ENCODE measurements around the gene MAPK1. TPM values are rescaled to one million over a fixed set of nuclear protein-coding genes. Genes with fewer than 3 reads are reported as not detected.
"Not testable (repeated sequence)": the region's sequence is repeated elsewhere in the genome, so short reads cannot be mapped to it uniquely, and the experiment has no call there.

MAPK1 gene
- total RNA-seq, 2 experiments from 2014 or later = 96.1 to 106 TPM

GRCh38 chr22:21862386-21863245, 4.8 kb downstream of the MAPK1 start:
- Mint-ChIP-seq H3K27ac (no peak overlapping the region), H3K4me3 (no peak overlapping the region)

DNA sequence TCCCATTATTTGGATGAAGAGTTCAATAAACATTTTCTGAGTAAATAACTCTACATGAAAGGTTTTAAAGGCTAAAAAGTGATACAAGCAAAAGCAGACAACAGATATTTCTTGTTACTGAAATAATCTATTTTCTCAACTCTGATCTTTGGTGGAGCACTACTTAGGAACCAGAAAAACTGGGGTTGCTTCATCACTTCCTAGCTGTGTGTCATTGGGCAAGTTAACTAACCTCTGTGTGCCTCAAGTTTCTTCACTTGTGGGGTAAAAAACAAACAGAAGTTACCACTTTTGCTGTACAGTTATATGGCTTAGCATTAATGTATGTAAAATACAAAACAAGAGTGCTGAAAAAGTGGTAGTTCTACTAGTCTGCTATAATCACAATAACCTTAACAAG, 5.6 kb downstream of the MAPK1 start:
- no peaks in the 10 kb centered on the region for H3K27me3 Mint-ChIP-seq
- H3K9me3 Mint-ChIP-seq = no peaks in the 10 kb centered on the region
- H3K27ac Mint-ChIP-seq = no peak overlapping the region

More at GRCh38 chr22:21862386-21863245, 4.8 kb downstream of the MAPK1 start:
- H3K36me3 Mint-ChIP-seq = peaks cover 26% of the 10 kb centered on the region
- peaks cover 73% of the 10 kb centered on the region for H3K4me1 Mint-ChIP-seq
- no peaks in the 10 kb centered on the region for H3K9me3 Mint-ChIP-seq
- no peak for DNase-seq
- no peaks in the 10 kb centered on the region for H3K27me3 Mint-ChIP-seq

DNA sequence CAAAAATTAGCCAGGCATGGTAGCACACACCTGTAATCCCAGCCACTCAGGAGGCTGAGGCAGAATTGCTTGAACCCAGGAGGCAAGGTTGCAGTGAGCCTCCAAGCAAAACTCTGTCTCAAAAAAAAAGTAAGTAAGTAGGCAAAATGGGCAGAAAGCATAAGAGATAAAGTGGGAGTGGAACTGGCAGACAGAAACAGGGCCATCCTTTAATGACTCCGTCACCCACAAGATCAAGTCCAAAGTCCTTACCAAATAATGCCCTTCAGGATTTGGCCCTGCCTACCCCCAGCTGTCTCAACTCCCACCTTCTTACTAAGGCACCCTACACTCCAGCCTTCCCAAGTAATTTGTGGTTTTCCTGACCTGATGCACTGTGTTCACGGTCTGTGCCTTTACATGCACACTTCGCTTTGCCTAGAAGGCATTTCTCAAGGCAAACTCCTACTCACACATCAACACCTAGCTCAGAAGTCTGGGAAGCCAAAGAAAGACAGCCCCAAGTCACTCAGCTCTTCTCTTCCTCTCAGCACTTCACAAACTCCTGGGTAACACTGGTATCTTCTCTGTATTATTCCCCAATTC, 6.1 kb downstream of the MAPK1 start:
- Mint-ChIP-seq H3K4me1 (peaks cover 82% of the 10 kb centered on the region), H3K27ac (no peak overlapping the region), H3K9me3 (no peaks in the 10 kb centered on the region), H3K36me3 (peaks cover 24% of the 10 kb centered on the region), H3K27me3 (no peaks in the 10 kb centered on the region), H3K4me3 (no peak overlapping the region)
- no peak for DNase-seq

More for the DNA sequence above, 5.6 kb downstream of the MAPK1 start:
- peaks cover 79% of the 10 kb centered on the region for H3K4me1 Mint-ChIP-seq
- DNase-seq = no peak
- H3K36me3 Mint-ChIP-seq = peaks cover 26% of the 10 kb centered on the region
- no peak overlapping the region for H3K4me3 Mint-ChIP-seq

DNA sequence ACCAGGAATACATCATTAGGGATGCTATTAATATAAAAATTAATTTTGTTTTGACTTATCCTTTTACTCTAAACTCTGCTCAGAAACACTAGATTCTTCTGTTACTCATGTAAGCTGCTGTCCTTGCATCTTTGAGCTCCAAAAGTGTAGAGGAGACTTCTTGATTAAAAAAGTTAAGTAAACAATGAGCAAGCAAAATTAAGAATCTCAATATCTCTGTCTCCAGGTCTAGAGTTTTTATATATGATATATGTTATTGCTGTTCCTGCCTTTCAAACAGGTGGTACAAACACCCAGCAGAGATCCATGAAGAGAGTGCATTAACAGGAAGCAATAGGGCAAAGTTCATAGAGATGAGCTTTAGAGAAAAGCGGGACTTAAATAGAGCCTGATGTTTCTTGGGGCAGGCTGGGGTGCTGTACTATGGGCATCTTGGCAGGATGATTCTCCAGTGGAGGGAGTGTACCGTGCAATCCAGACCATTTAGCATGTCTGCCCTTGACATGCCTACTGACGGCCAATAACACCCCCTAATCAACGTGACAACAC, 6.9 kb downstream of the MAPK1 start:
- no peak for DNase-seq
- Mint-ChIP-seq H3K9me3 (no peaks in the 10 kb centered on the region), H3K27ac (no peak overlapping the region), H3K4me3 (no peak overlapping the region), H3K36me3 (peaks cover 22% of the 10 kb centered on the region), H3K4me1 (peaks cover 82% of the 10 kb centered on the region), H3K27me3 (no peaks in the 10 kb centered on the region)

- H3K27me3 Mint-ChIP-seq = no peaks in the 10 kb centered on the region
- no peak overlapping the region for H3K27ac Mint-ChIP-seq
- H3K4me3 Mint-ChIP-seq = no peak overlapping the region
- peaks cover 15% of the 10 kb centered on the region for H3K36me3 Mint-ChIP-seq
- H3K9me3 Mint-ChIP-seq = no peaks in the 10 kb centered on the region
- peaks cover 77% of the 10 kb centered on the region for H3K4me1 Mint-ChIP-seq
- DNase-seq = no peak
Measured at GRCh38 chr22:21858025-21858764, 9.2 kb downstream of the MAPK1 start.

- H3K9me3 Mint-ChIP-seq = no peaks in the 10 kb centered on the region
- no peaks in the 10 kb centered on the region for H3K27me3 Mint-ChIP-seq
- H3K27ac Mint-ChIP-seq = no peak overlapping the region
- no peak overlapping the region for H3K4me3 Mint-ChIP-seq
- DNase-seq = no peak
- H3K36me3 Mint-ChIP-seq = peaks cover 15% of the 10 kb centered on the region
- H3K4me1 Mint-ChIP-seq = peaks cover 72% of the 10 kb centered on the region
Measured at GRCh38 chr22:21857481-21857914, 9.9 kb downstream of the MAPK1 start.

DNA sequence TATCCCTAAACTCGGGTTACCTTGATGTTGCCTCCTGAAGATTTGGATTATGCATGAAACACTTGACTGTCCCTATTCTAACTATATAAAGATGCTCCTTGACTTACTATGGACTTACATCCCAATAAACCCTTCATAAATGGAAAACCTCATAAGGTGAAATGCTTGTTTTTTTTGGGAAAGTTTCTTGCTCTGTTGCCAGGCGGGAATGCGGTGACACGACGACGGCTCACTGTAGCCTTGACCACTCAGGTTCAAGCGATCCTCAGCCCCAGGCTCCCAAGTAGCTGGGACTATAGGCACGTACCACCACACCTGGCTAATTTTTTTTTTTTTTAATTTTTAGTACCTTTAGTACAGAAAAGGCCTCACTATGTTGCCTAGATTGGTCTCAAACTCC, 10.6 kb downstream of the MAPK1 start:
- no peak for DNase-seq

DNA sequence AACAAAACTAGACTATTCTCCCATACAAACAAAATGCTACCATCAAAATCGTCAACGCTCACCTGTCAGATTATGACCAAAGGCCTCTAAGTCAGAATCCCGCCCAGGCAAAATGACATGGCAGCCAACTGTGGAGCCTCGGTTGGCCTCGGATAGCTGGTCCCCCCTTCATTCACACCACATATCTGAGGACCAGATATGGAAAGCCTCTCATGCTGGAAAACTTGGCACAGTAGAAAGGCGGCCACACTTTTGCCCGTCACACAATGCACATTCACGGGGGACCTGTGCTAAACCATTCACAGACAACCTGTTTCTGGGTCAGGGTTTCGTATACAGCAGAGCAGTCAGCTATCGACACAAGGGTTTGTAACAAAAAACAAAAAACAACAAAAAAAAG, 11.2 kb downstream of the MAPK1 start:
- H3K4me1 Mint-ChIP-seq = peaks cover 71% of the 10 kb centered on the region
- no peak for DNase-seq
- H3K4me3 Mint-ChIP-seq = no peak overlapping the region

More for the DNA sequence above, 10.6 kb downstream of the MAPK1 start:
- H3K9me3 Mint-ChIP-seq = no peaks in the 10 kb centered on the region
- peaks cover 20% of the 10 kb centered on the region for H3K36me3 Mint-ChIP-seq
- no peak overlapping the region for H3K4me3 Mint-ChIP-seq
- peaks cover 74% of the 10 kb centered on the region for H3K4me1 Mint-ChIP-seq
- H3K27ac Mint-ChIP-seq = no peak overlapping the region
- H3K27me3 Mint-ChIP-seq = no peaks in the 10 kb centered on the region

DNA sequence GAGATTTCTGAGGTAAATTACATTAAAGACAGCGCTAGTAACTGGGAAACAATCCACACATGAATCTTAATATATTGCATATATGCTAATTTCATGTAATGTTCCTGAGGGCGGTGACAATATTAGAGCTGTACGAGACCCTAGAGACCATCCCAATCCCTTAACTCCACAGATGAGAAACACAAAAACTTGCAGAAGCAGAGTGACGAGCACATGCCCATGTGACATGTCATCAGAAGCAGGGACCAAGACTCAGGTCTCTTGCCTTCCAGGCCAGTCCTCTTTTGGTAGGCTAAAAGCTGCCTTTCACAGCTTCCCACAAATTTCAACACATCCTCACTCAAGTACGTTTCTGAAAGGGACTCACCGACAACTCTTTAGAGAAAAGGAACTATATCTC, 11.8 kb downstream of the MAPK1 start:
- Mint-ChIP-seq H3K27me3 (no peaks in the 10 kb centered on the region), H3K36me3 (peaks cover 16% of the 10 kb centered on the region), H3K4me3 (no peak overlapping the region), H3K27ac (no peak overlapping the region), H3K4me1 (peaks cover 69% of the 10 kb centered on the region), H3K9me3 (no peaks in the 10 kb centered on the region)
- DNase-seq = no peak

More for the DNA sequence above, 11.2 kb downstream of the MAPK1 start:
- H3K27ac Mint-ChIP-seq = no peak overlapping the region
- no peaks in the 10 kb centered on the region for H3K27me3 Mint-ChIP-seq
- H3K9me3 Mint-ChIP-seq = no peaks in the 10 kb centered on the region
- H3K36me3 Mint-ChIP-seq = peaks cover 17% of the 10 kb centered on the region

DNA sequence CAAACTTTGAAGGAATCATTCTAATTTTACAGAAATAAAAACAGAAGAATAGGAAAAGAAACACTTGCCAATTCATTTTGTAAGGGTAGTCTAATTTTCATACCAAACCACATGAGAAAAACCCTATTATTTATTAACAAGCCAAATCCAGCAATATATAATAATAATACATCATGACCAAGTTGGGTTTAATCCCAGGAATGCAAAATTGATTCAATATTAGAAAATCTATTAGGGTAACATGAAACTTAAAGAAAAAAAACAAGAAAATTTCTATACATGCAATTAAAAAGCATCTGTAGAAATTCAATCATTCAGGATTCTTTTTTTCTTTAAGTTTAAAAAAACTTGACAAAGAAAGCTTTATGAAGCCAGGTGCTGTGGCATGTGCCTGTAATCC, 16.8 kb downstream of the MAPK1 start:
- no peak overlapping the region for H3K27ac Mint-ChIP-seq
- peaks cover 25% of the 10 kb centered on the region for H3K36me3 Mint-ChIP-seq
- no peaks in the 10 kb centered on the region for H3K9me3 Mint-ChIP-seq
- DNase-seq = no peak
- H3K27me3 Mint-ChIP-seq = no peaks in the 10 kb centered on the region
- no peak overlapping the region for H3K4me3 Mint-ChIP-seq
- peaks cover 56% of the 10 kb centered on the region for H3K4me1 Mint-ChIP-seq

DNA sequence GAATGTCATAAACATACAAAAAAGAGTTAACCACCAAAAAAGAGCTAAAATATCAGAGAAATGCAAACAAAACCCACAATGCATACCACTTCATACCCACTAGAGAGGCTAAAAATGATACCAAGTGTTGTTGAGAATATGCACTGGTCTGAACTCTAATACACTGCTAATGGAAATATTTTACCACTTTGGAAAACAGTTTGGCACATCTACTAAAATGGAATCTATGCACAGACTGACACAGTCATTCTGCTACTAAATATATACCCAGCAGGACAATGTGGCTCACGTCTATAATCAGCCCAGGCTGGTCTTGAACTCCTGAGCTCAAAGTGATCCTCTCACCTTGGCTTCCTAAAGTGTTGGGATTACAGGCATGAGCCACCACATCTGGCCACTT, 18.0 kb downstream of the MAPK1 start:
- Mint-ChIP-seq H3K9me3 (no peaks in the 10 kb centered on the region), H3K27ac (peak overlapping the region; percentile 21), H3K4me3 (no peak overlapping the region), H3K4me1 (peaks cover 52% of the 10 kb centered on the region), H3K27me3 (no peaks in the 10 kb centered on the region), H3K36me3 (peaks cover 25% of the 10 kb centered on the region)
- DNase-seq = no peak

GRCh38 chr22:21848057-21848456, 19.4 kb downstream of the MAPK1 start:
- H3K9me3 Mint-ChIP-seq, H3K4me3 Mint-ChIP-seq, H3K27me3 Mint-ChIP-seq, H3K27ac Mint-ChIP-seq, DNase-seq: not testable (repeated sequence)
- peaks cover 22% of the 10 kb centered on the region for H3K36me3 Mint-ChIP-seq
- H3K4me1 Mint-ChIP-seq = peaks cover 55% of the 10 kb centered on the region

GRCh38 chr22:21845558-21846453, 21.6 kb downstream of the MAPK1 start:
- Mint-ChIP-seq H3K36me3 (peaks cover 13% of the 10 kb centered on the region), H3K27ac (no peak overlapping the region)

GRCh38 chr22:21842946-21843345, 24.5 kb downstream of the MAPK1 start:
- Mint-ChIP-seq H3K27me3 (no peaks in the 10 kb centered on the region), H3K27ac (no peak overlapping the region), H3K4me1 (peaks cover 37% of the 10 kb centered on the region), H3K4me3 (no peak overlapping the region), H3K36me3 (peaks cover 5% of the 10 kb centered on the region), H3K9me3 (no peaks in the 10 kb centered on the region)
- DNase-seq = no peak

More at GRCh38 chr22:21845558-21846453, 21.6 kb downstream of the MAPK1 start:
- Mint-ChIP-seq H3K27me3 (no peaks in the 10 kb centered on the region), H3K4me3 (no peak overlapping the region), H3K4me1 (peaks cover 51% of the 10 kb centered on the region), H3K9me3 (no peaks in the 10 kb centered on the region)
- no peak for DNase-seq
